ENCODE data around the gene HOATZ.

The HOATZ gene

DNA sequence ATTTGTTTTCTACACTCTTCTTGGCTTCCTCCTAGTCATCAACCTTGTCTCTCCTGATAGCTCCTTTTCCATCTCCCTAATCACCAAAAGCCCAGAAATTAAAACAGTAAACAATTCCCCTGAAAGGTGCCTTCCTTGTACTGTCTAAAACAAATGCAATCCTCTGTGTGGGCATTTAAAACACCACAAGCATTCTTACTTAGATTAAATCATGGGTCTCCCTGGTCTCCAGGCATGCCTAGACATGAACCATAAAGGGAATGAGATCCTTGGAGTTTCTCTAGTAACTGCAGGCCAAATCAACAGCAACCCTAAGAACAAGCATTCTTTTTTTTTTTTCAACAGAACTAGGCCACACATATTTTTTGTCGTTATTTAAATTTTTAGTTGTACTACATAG lies 4.3 kb upstream of the HOATZ start:
- Mint-ChIP-seq H3K4me3 (no peak overlapping the region), H3K4me1 (ENCODE audit: low read depth) (peaks cover 24% of the 10 kb centered on the region), H3K9me3 (no peaks in the 10 kb centered on the region), H3K27me3 (peaks cover 57% of the 10 kb centered on the region), H3K27ac (no peak overlapping the region), H3K36me3 (ENCODE audit: low read depth) (no peaks in the 10 kb centered on the region)
- DNase-seq = no peak

DNA sequence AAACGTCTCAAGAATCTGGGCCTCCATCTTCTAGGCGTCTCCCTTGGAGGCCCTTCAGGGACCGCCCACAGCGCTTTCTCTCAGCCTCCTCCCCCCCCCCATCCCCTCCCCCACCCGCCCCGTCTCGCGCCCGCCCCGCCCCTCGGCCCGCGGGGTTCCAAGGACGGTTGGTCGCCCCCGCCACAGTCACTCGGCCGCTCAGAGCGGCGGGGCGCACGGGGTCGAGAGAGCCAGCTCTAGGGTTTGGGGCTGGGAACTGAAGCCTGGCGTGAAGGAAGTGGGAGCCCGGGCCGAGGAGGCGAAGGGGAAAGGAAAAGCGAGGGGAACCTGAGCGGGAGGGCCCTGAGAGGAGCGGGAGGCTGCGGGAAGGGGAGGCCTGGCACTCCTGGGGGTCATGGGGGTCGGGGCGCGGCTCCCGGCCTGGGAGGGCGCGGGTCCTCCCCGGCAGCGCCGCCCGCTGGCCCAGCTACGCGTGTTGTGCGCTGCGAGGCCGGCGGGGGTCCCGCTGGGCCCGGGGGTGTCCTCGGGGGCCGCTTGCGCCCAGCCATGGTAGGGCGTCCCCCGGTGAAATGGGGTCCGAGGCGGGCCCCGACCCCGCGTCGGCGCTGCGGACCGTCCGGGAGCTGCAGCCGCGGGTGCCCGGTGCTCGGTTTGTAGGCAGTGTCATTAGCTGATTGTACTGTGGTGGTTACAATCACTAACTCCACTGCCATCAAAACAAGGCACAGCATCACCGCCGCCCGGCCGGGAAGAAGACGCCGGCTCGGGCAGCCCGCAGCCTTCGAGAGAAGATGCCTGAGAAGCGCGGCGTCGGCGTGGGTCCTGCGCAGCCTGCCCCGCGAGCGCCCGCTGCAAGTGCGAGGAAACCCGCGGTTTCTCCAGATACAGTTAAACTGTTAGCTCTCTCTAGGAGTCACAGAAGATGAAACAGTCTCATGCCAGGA lies 2.0 kb upstream of the HOATZ start, which contains the start of gene BTG4:
Gene BTG4, minus strand, starts transcription at position 91 of the 944 bp plus-strand sequence. CDS start 13,610 bp downstream, outside the sequence.
- Mint-ChIP-seq H3K4me1 (ENCODE audit: low read depth) (peaks cover 24% of the 10 kb centered on the region), H3K4me3 (peak within 1 kb of the TSS; percentile 53), H3K9me3 (no peaks in the 10 kb centered on the region), H3K27me3 (peaks cover 59% of the 10 kb centered on the region), H3K36me3 (ENCODE audit: low read depth) (no peaks in the 10 kb centered on the region), H3K27ac (no peak within 1 kb of the TSS)
- peak; percentile 54 for DNase-seq

DNA sequence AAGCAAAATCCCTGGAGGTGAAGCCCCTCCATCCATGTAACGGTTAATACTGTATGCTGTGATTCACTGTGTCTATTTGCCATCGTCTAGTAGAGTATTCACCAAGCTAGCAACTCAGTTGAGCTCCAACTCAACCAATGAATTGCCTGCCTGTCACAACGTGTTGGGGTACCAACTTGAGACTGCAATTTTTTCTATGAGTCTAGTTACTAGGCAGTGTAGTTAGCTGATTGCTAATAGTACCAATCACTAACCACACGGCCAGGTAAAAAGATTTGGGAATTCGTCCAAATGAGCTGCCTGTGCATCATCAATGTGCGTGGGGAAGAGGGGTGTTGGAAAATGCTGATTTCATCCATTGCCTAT lies 1.4 kb upstream of the HOATZ start:
- Mint-ChIP-seq H3K36me3 (ENCODE audit: low read depth) (no peaks in the 10 kb centered on the region), H3K9me3 (no peaks in the 10 kb centered on the region), H3K27ac (no peak overlapping the region), H3K27me3 (peaks cover 53% of the 10 kb centered on the region), H3K4me3 (peak overlapping the region; percentile 33), H3K4me1 (ENCODE audit: low read depth) (peaks cover 24% of the 10 kb centered on the region)
- DNase-seq = no peak

DNA sequence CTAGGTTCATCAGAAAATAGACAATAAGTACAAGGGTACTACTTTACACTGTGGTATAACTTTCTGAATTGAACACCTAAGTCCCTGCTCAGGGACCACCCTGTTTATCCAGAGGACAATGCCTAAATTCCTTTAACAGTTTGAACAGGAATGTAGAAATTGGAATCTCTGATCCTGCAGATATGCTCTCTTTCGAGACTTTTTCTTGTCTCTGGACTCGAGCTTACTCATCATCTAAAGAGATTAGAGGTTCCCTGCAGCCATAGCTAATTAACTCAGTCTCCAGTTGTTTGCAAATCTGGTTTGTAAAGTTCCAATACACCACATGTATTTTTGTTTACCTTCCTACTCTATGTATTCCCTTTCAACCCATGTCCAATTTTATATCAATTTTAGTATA lies 1.0 kb downstream of the HOATZ start:
- peaks cover 44% of the 10 kb centered on the region for H3K27me3 Mint-ChIP-seq
- no peaks in the 10 kb centered on the region for H3K36me3 Mint-ChIP-seq (ENCODE audit: low read depth)
- no peaks in the 10 kb centered on the region for H3K9me3 Mint-ChIP-seq
- H3K4me1 Mint-ChIP-seq (ENCODE audit: low read depth) = peaks cover 31% of the 10 kb centered on the region
- no peak for DNase-seq
- H3K27ac Mint-ChIP-seq = no peak overlapping the region
- H3K4me3 Mint-ChIP-seq = no peak overlapping the region

DNA sequence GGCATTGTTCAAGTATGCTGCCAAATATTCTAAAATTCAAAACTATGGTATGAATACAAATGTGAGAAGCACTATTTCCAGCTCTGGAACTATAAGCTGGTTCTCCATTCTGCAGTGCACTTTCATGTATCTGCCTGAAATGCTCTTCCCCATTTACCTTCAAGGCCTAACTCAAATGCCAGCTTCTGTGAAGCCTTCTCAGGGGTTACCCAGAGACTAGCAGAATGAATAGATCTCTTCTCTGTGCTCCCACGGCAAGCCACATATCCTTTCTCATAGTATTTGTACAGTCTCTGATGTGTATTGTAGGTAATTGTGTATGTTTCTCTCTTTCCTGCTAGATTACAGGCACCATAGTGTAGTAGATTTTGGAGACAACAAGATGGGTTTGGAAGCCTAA lies 4.1 kb downstream of the HOATZ start:
- H3K36me3 Mint-ChIP-seq (ENCODE audit: low read depth) = no peaks in the 10 kb centered on the region
- peaks cover 24% of the 10 kb centered on the region for H3K27me3 Mint-ChIP-seq
- H3K4me3 Mint-ChIP-seq = no peak overlapping the region
- H3K4me1 Mint-ChIP-seq (ENCODE audit: low read depth) = peaks cover 37% of the 10 kb centered on the region
- no peak for DNase-seq
- no peaks in the 10 kb centered on the region for H3K9me3 Mint-ChIP-seq
- no peak overlapping the region for H3K27ac Mint-ChIP-seq

DNA sequence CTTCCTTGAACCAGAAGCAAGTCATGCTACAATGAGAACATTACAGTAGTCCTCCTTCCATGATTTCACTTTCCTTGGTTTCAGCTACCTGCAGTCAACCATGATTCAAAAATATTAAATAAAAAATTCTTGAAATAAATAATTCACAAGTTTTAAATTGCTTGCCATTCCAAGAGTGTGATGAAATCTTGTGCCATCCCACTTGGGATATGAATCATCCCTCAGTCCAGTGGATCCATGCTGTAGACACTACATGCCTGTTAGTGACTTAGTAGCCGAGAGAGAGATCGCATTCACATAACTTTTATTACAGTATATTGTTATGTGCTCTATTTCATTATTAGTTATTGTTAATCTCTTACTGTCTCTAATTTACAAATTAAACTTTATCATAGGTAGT lies 6.0 kb downstream of the HOATZ start:
- no peaks in the 10 kb centered on the region for H3K36me3 Mint-ChIP-seq (ENCODE audit: low read depth)
- H3K27ac Mint-ChIP-seq = peak overlapping the region; percentile 63
- H3K9me3 Mint-ChIP-seq = no peaks in the 10 kb centered on the region
- H3K4me3 Mint-ChIP-seq = no peak overlapping the region
- peaks cover 38% of the 10 kb centered on the region for H3K4me1 Mint-ChIP-seq (ENCODE audit: low read depth)
- DNase-seq = no peak
- H3K27me3 Mint-ChIP-seq = peaks cover 15% of the 10 kb centered on the region

DNA sequence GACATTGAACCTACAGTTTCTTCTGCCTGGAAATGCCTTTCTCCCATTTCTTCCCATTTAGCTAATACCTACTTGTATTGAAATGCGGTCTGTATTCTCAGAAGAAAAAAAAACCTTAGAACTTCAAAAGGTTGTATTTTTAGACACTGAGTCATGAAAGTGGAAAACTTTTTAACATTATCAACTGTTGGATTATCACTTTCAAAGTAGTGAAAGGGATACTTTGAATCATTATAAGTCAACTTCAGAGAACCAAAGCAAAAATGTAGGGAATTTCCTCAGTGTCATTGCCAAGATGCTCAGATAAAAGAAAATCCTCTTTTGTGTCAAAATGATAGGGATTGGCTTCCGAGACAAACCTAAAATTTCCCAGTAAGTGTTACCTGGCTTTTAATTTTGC lies 6.6 kb downstream of the HOATZ start:
- Mint-ChIP-seq H3K27me3 (peaks cover 15% of the 10 kb centered on the region), H3K4me3 (no peak overlapping the region), H3K4me1 (ENCODE audit: low read depth) (peaks cover 43% of the 10 kb centered on the region), H3K36me3 (ENCODE audit: low read depth) (no peaks in the 10 kb centered on the region), H3K27ac (peak overlapping the region; percentile 63), H3K9me3 (no peaks in the 10 kb centered on the region)
- no peak for DNase-seq

DNA sequence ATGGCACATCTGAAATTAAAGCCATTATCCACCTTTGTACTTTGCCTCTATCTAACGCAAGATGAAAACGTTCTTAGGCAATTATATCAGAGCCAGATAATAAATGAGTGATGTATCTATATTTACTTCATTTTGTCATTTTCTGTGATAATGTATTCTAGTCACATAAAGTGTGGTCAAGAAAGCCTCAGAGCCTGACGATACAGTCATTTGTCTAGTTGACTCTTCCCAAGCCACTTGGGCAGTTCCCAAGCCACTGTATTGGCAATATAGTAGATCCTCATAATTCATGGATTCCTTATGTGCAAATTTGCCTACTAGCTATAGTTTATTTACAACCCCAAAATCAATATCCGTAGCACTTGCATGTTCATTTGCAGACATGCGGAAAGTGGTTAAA lies 7.8 kb downstream of the HOATZ start:
- H3K27me3 Mint-ChIP-seq = peaks cover 13% of the 10 kb centered on the region
- DNase-seq = no peak
- no peak overlapping the region for H3K27ac Mint-ChIP-seq
- peaks cover 54% of the 10 kb centered on the region for H3K4me1 Mint-ChIP-seq (ENCODE audit: low read depth)
- no peaks in the 10 kb centered on the region for H3K36me3 Mint-ChIP-seq (ENCODE audit: low read depth)
- H3K9me3 Mint-ChIP-seq = no peaks in the 10 kb centered on the region
- no peak overlapping the region for H3K4me3 Mint-ChIP-seq

DNA sequence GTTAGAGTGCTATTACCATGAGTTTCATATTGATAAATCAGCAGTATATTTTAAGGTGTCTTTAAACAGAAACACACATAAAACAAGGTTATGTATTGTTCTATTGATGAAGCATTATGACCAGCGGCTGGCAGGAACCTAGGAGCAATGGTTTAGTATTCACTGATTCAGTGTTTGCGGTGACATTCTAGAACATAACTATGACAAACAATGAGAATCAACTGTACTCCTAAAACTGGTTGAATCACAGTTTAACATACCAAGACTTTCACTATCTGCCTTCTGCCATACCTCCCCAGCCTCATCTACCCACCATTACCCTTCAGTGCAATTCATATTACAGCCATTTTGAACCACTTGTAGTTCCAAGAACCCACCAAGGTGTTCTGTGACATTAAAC lies 8.8 kb downstream of the HOATZ start:
- no peaks in the 10 kb centered on the region for H3K36me3 Mint-ChIP-seq (ENCODE audit: low read depth)
- peak overlapping the region; percentile 30 for H3K27ac Mint-ChIP-seq
- peaks cover 62% of the 10 kb centered on the region for H3K4me1 Mint-ChIP-seq (ENCODE audit: low read depth)
- H3K27me3 Mint-ChIP-seq = peaks cover 13% of the 10 kb centered on the region
- H3K4me3 Mint-ChIP-seq = no peak overlapping the region
- no peak for DNase-seq
- no peaks in the 10 kb centered on the region for H3K9me3 Mint-ChIP-seq

DNA sequence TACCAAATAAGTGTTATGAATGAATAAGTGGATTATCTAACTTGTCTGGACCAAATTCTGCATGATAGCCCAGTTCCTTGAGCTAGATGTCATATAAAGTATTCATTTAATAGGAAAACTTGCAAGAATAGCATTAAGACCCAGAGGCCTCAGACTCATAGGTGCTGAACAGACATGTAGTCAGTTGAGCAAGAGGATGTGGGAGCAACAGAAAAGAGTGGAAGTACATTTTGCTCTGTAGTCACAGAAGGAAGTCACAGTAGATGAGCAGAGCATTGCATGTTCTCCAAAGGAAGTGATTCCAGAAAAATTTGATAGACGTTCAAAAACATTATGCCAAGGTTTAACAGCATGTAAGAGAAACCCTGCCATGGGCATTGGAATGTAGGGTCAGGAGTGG lies 9.5 kb downstream of the HOATZ start:
- Mint-ChIP-seq H3K36me3 (ENCODE audit: low read depth) (no peaks in the 10 kb centered on the region), H3K27ac (no peak overlapping the region), H3K4me1 (ENCODE audit: low read depth) (peaks cover 66% of the 10 kb centered on the region), H3K9me3 (no peaks in the 10 kb centered on the region), H3K27me3 (peaks cover 13% of the 10 kb centered on the region), H3K4me3 (no peak overlapping the region)
- no peak for DNase-seq

DNA sequence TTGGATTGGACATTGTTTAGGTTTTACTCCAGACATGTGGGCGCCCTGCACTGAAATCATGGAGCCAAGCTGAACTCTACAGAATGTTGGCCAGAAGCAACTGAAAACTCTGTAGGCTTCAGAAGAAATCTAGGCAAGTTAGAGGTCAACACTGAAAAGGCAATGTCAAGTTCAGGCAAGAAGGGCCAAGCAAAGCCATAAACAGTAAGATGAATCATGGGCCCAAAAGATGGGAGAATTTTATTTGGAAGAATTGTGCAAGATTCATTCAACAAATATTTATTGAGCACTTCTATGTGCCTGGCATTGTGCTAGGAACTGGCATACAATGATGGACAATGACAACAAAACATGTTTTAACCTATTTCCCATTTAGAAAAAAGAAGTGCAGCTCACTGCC lies 10.9 kb downstream of the HOATZ start:
- no peaks in the 10 kb centered on the region for H3K36me3 Mint-ChIP-seq (ENCODE audit: low read depth)
- H3K9me3 Mint-ChIP-seq = no peaks in the 10 kb centered on the region
- H3K4me1 Mint-ChIP-seq (ENCODE audit: low read depth) = peaks cover 73% of the 10 kb centered on the region
- peaks cover 13% of the 10 kb centered on the region for H3K27me3 Mint-ChIP-seq
- DNase-seq = no peak
- no peak overlapping the region for H3K27ac Mint-ChIP-seq
- no peak overlapping the region for H3K4me3 Mint-ChIP-seq

DNA sequence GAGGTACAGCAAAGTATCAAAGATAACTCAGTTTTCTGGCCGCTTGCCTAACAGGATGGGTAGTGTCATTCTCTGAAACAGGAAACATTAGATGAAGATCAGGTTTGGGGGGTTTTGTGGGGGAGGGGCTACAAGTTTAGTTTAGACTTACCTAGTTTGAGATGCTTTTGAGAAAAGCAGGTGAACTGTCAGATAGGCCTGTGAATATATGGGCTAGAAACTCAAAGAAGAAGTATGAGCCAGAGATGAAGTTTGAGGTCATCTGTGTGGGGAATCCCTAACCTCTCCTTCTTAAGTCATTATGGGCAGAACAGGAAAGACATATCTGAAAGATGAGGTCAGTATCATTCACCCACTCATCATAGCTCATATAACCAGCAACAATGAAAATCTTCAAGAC lies 11.9 kb downstream of the HOATZ start:
- H3K27ac Mint-ChIP-seq = peak overlapping the region; percentile 27
- H3K4me1 Mint-ChIP-seq (ENCODE audit: low read depth) = peaks cover 68% of the 10 kb centered on the region
- no peak overlapping the region for H3K4me3 Mint-ChIP-seq
- no peak for DNase-seq
- no peaks in the 10 kb centered on the region for H3K9me3 Mint-ChIP-seq
- no peaks in the 10 kb centered on the region for H3K36me3 Mint-ChIP-seq (ENCODE audit: low read depth)
- H3K27me3 Mint-ChIP-seq = peaks cover 13% of the 10 kb centered on the region

DNA sequence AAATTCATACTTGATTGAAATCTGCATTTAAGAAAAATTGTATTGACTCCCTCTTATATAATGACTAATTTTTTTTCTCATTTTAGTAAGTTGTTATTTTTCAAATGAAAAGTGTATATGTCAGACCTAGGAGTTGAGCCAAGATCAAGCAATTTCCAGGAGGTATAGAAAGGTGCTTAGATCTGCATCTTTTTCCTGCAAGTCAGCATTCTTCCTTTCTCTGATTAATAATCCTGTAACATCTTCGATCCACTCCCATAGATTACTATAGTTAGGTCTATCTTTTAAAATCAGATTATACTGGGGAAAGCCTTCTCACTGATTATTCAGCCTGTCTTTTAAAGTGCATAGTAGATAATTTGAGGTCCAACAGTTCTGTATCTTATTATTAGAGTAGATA lies 12.7 kb downstream of the HOATZ start:
- no peaks in the 10 kb centered on the region for H3K36me3 Mint-ChIP-seq (ENCODE audit: low read depth)
- no peaks in the 10 kb centered on the region for H3K9me3 Mint-ChIP-seq
- H3K4me3 Mint-ChIP-seq = no peak overlapping the region
- no peak overlapping the region for H3K27ac Mint-ChIP-seq
- peaks cover 13% of the 10 kb centered on the region for H3K27me3 Mint-ChIP-seq
- DNase-seq = no peak
- peaks cover 70% of the 10 kb centered on the region for H3K4me1 Mint-ChIP-seq (ENCODE audit: low read depth)

DNA sequence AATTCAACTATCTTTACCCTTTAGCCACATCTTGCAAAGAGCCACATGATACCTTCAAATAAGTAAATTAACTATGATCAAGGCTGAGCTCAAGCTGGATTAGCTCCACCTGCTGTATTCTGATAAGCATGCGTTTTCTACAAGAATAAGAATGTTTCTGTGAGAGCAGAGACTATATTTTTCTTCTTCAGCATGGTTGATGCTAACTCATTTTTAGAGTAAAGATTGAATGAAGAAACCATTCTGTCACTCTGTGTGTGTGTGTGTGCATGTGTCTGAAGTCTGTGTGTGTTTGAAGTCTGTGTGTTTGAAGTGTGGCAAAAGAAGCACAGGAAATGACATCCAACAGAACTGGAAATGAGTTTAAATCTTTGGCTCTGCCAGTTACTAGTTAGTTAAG lies 14.0 kb downstream of the HOATZ start:
- H3K27me3 Mint-ChIP-seq = peaks cover 10% of the 10 kb centered on the region
- peaks cover 70% of the 10 kb centered on the region for H3K4me1 Mint-ChIP-seq (ENCODE audit: low read depth)
- DNase-seq = no peak
- H3K27ac Mint-ChIP-seq = peak overlapping the region; percentile 76
- H3K36me3 Mint-ChIP-seq (ENCODE audit: low read depth) = no peaks in the 10 kb centered on the region
- H3K9me3 Mint-ChIP-seq = no peaks in the 10 kb centered on the region
- no peak overlapping the region for H3K4me3 Mint-ChIP-seq

DNA sequence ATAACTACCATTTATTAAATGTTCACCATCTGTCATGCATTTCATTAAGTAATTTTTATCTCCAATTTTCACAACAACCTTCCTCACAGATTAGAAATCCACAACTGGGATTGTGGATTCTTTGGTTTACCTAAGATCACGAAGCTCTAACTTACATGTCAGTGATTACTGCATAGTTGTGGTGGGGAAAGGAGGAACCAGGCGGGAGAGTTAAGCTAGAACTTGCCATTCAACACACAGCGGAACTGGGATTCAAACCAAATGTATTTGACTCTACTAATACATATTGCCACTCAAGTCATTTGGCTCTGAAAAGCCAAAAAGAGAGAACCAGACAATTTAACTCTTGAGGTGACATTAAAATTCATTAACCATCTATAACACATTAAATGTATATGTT lies 15.5 kb downstream of the HOATZ start:
- Mint-ChIP-seq H3K27ac (no peak overlapping the region), H3K36me3 (ENCODE audit: low read depth) (no peaks in the 10 kb centered on the region), H3K4me3 (no peak overlapping the region), H3K4me1 (ENCODE audit: low read depth) (peaks cover 62% of the 10 kb centered on the region), H3K27me3 (peaks cover 12% of the 10 kb centered on the region), H3K9me3 (no peaks in the 10 kb centered on the region)
- no peak for DNase-seq

Measured in activated T-cell treated with anti-CD3 and anti-CD28 coated beads, Interleukin-2, amount 50 U/mL, for 24 hours (primary cell).